GM18867 (cell line): ENCODE measurements around the gene NAP1L4.

ENCODE experiments used
- ATAC-seq: cut with Tn5 transposase; IDR thresholded peaks from one replicate; pipeline ENCODE4 v1.9.1; 2021; ENCODE audit warnings: mild to moderate bottlenecking, moderate library complexity; ENCODE audit not compliant: unreplicated experiment

NAP1L4 gene

DNA sequence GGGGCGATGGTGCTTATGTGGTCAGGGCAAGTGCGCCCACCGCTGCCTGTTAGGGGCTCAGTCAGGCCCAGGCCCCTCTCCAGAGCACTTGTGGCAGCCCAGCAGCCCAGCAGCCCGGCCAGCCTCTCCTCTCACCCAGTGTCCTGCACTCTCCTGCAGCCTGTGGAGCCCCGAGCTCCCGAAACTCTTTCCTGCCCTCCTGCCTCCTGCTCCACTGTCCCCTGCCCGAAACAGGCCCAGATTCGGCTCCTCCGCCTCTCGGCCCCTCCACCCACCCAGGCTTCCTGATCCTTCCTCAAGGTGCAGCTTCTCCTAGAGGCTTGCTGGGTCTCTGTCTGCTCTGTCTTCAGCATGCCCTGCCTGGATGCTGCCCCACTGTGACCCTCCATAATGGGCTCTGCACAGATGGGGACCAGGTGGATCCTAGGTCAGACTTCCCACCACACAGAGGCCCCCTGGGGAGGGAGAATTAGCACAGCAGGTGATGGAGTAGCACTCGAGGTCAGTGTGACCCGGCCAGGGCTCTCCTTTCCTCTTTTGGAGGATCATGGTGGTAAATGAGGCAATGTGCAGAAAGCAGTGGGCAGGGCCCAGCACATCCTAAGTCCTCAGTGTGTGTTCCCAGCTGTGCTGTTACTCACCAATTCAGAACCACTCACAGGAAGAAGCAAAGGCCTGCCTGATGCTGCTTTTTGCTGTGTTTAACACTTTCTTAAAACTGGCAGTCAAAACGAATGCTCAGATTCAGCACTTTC lies 18.6 kb upstream of the NAP1L4 start:
- no peak for ATAC-seq

DNA sequence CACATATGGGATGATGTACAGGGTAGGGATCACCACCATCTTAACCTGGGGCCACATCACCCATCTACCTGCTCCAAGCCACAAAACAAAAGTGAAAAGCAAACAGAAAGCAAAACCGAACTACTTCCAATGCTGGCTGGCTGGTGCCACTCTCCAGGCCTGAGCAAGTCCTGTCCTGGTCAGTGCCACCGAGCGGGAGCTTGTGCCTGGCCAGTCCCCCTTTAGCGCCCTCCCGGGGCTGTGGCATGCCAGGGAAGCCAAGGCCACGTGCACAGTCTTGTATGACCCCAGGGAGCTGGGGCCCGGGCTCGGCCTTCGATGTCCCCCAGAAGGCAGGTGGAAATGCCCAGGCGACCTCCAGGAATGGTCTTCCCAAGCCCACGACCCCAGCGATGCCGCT lies 17.9 kb upstream of the NAP1L4 start:
- ATAC-seq, result no peak

DNA sequence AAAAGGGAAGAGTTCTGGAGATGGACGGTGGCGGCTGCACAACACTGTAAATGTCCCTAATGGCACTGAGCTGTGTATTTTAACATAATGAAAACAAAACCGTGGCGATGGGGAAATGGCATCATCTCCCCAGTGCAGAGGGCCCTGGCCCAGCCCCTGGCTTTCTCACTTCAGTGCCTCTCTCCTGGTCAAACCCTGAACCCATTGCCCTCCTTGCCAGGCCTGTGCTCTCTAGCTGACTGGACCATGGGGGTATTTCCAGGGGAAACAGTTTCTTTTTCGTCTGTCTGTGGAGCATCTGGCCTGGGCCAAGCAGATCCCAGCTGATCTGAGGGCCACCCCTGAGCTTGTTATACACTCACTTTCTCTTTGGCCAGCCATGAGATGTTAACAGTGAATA lies 17.4 kb upstream of the NAP1L4 start:
- no peak for ATAC-seq

- ATAC-seq, result no peak
These were observed 16.7 kb upstream of the NAP1L4 start for GRCh38 chr11:3008746-3009336.

GRCh38 chr11:3007404-3008010 lies 15.4 kb upstream of the NAP1L4 start:
- ATAC-seq, result no peak

- ATAC-seq, result no peak
These were observed 14.6 kb upstream of the NAP1L4 start for GRCh38 chr11:3006505-3007260.

DNA sequence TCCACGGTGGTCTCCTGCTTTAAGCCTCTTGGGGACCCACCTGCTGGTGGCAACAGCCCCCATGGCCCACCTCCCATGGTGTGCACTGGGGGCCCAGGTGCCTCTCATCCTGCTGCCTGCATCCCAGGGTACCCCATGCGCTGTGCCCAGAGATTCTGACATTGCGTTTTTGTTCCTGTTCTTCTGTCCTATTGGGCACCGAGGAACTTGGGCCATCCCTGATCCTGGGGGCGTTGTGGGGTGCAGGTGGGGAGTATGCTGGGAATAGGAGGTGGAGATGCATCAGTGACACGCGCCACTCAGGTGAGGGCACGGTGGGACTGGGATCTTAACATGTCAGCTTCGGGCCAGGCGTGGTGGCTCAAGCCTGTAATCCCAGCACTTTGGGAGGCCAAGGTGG lies 12.4 kb upstream of the NAP1L4 start:
- no peak for ATAC-seq

- no peak for ATAC-seq
These were observed 11.5 kb upstream of the NAP1L4 start for GRCh38 chr11:3003396-3004231.

GRCh38 chr11:3002871-3003270 lies 10.7 kb upstream of the NAP1L4 start:
- ATAC-seq, result no peak

DNA sequence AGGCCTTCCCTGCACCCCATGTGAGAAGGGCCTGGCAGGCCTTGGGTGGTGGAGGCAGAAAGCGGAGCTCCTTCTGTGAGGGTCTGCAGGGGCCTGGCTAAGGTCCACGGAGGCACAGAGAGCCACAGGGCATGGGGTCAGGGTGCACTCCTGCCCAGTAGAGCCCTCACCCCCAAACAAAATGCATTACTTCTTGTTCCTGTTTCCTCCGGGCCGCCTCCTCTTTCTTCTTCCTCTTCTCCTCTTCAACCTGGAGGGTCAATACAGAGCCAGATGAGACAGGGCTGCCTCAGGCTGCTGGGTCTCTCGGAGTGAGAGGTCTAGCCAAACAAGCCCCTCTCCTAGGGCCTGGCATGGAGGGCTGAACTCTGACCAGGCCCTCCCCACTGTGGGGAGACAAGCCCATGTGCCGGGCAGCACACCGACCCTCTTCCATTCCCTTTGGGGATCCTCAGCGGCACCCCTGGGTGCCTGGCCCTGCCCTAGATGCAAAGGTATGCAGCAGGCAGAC lies 10.3 kb upstream of the NAP1L4 start:
- ATAC-seq, result no peak

GRCh38 chr11:3001496-3001895 lies 9.4 kb upstream of the NAP1L4 start:
- ATAC-seq, result no peak

- ATAC-seq, result no peak
These were observed 8.2 kb upstream of the NAP1L4 start for GRCh38 chr11:3000032-3000961.

GRCh38 chr11:2999464-2999998 lies 7.4 kb upstream of the NAP1L4 start:
- ATAC-seq, result no peak

DNA sequence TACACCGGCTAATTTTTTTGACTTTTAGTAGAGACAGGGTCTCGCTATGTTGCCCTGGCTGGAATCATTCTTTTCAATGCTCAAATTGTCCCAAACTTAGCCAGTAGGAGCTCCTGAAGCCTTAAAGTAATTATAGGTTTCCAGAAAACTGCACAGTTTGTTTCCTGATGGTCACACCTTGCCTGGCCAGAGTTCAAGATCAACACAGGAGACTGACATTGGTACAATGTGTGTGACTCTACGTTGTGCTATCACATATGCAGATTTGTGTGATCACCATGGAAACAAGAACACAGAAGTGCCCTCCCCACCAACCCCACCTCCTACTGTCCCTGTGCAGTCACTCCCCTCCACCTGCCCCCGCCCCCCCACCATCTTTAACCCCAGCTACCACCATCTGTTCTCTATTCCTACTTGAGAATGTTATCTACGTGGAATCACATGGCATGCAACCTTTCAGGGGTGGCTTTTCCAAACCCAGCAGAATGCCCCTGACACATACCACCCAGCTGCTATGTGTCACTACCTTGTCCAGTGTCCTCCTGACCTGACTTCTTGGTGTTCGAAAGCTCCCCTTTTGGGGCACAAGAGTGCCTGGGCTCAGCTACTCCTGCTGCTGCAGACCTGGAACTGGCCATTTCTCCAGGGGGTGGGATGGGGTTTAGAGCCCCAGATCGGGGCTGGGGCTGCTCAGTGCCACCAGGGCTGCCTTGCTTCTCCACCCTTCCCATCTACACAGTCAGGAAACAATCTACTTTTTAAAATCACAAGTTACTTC lies 6.1 kb upstream of the NAP1L4 start:
- no peak for ATAC-seq

GRCh38 chr11:2997406-2997805 lies 5.3 kb upstream of the NAP1L4 start:
- no peak for ATAC-seq

DNA sequence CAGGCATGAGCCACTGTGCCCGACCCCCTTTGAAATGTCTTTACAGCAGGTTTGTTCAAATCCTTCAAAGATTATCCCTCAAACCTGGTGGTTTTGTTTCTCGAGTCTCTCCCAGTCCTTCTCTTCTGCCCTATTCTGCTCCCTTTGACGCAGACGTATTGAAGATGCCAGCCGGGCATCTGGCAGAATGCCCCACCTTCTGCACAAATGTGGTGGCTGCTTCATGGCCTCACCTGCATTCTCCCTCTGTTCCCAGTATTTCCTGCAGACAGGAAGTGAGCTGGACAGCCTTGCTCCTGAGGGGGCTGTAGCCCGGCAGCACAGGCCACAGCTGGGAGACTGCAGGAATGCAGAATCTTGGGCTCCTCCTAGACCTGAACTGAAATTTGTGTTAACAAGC lies 4.8 kb upstream of the NAP1L4 start:
- no peak for ATAC-seq

GRCh38 chr11:2995893-2996554 lies 3.9 kb upstream of the NAP1L4 start:
- ATAC-seq, result no peak

GRCh38 chr11:2995031-2995561 lies 3.0 kb upstream of the NAP1L4 start:
- no peak for ATAC-seq
